ENCODE results near the gene FBRSL1. TPM values are rescaled to one million over a fixed set of nuclear protein-coding genes. Genes with fewer than 3 reads are reported as not detected.

FBRSL1 gene
- total RNA-seq, 1 experiment from 2014 or later = 130 TPM

GRCh38 chr12:132513070-132513398 is 23.1 kb downstream of the FBRSL1 start:
- DNase-seq (ENCODE audit: low spot score) = no peak
- H3K4me1 ChIP-seq (ENCODE audit: insufficient read depth, low read length, poor library complexity, severe bottlenecking) = no peaks in the 10 kb centered on the region
- CTCF ChIA-PET = no interaction called here
- no TSS peak for BruUV-seq (replicated peaks)
- no peak overlapping the region for H3K27ac ChIP-seq (ENCODE audit: low read depth, low read length, poor library complexity, severe bottlenecking)
- no peak for TF ChIP-seq EZH2 (IDR thresholded peaks at IDR 0.05; ENCODE audit: borderline replicate concordance, low read depth, low read length, poor library complexity, severe bottlenecking)
- H3K4me3 ChIP-seq (ENCODE audit: low read depth, low read length, poor library complexity, severe bottlenecking) = no peak overlapping the region
- H3K36me3 ChIP-seq (ENCODE audit: insufficient read depth, low read length, poor library complexity, severe bottlenecking) = peaks cover 5% of the 10 kb centered on the region
- intact Hi-C loops (cut with micrococcal nuclease; ENCODE audit: unreplicated experiment) = no loop called here
- POLR2A ChIA-PET (ENCODE audit: low non-redundant PET) = no interaction called here
- no peaks in the 10 kb centered on the region for H3K27me3 ChIP-seq (replicated peaks; ENCODE audit: insufficient read depth, low read depth, low read length, poor library complexity)
- H3K9me3 ChIP-seq (ENCODE audit: low read depth, low read length, poor library complexity, severe bottlenecking) = no peaks in the 10 kb centered on the region

DNA sequence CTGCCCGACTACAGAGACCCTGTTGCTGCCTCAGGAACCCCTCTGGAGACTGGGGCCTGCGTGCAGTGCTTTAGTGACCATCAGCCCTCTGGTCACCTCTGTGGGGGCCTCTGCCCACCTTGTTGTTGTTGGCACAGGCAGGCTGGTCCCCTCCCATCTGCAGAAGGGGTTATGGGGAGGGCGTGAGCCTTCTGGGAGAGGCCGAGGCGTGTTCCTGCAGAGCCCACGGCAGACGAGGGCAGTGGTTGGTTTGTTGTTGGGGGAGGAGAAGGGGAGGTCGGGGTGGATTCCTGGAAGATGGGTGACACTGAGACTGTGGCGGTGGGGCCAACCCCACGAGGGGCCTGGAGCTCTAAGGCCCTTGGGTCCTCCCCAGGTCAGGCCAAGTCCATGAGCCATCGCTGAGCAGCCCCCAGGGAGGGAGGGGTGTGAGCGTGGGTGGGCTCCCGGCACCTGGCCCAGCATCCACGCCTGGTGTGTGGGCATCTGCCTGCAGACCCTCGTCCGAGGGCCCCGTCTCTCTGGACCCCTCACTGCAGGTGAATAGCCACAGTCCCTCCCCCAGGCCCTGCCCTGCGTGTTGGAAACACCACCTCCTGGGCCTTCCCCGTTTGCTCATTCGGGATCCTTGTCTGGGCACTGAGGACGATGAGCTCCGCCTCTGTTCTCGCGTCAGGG is 23.6 kb downstream of the FBRSL1 start:
- intact Hi-C loops (cut with micrococcal nuclease; ENCODE audit: unreplicated experiment) = no loop called here
- POLR2A ChIA-PET (ENCODE audit: low non-redundant PET) = no interaction called here

GRCh38 chr12:132514216-132514820 is 24.4 kb downstream of the FBRSL1 start:
- no peak for DNase-seq (ENCODE audit: low spot score)
- Histone ChIP-seq H3K27me3 (replicated peaks; ENCODE audit: insufficient read depth, low read depth, low read length, poor library complexity) (no peaks in the 10 kb centered on the region), H3K27ac (ENCODE audit: low read depth, low read length, poor library complexity, severe bottlenecking) (no peak overlapping the region), H3K36me3 (ENCODE audit: insufficient read depth, low read length, poor library complexity, severe bottlenecking) (no peaks in the 10 kb centered on the region), H3K9me3 (ENCODE audit: low read depth, low read length, poor library complexity, severe bottlenecking) (no peaks in the 10 kb centered on the region), H3K4me3 (ENCODE audit: low read depth, low read length, poor library complexity, severe bottlenecking) (no peak overlapping the region), H3K4me1 (ENCODE audit: insufficient read depth, low read length, poor library complexity, severe bottlenecking) (no peaks in the 10 kb centered on the region)
- CTCF ChIA-PET = no interaction called here
- no TSS peak for BruUV-seq (replicated peaks)
- intact Hi-C loops (cut with micrococcal nuclease; ENCODE audit: unreplicated experiment) = no loop called here
- TF ChIP-seq, protein P1, sequence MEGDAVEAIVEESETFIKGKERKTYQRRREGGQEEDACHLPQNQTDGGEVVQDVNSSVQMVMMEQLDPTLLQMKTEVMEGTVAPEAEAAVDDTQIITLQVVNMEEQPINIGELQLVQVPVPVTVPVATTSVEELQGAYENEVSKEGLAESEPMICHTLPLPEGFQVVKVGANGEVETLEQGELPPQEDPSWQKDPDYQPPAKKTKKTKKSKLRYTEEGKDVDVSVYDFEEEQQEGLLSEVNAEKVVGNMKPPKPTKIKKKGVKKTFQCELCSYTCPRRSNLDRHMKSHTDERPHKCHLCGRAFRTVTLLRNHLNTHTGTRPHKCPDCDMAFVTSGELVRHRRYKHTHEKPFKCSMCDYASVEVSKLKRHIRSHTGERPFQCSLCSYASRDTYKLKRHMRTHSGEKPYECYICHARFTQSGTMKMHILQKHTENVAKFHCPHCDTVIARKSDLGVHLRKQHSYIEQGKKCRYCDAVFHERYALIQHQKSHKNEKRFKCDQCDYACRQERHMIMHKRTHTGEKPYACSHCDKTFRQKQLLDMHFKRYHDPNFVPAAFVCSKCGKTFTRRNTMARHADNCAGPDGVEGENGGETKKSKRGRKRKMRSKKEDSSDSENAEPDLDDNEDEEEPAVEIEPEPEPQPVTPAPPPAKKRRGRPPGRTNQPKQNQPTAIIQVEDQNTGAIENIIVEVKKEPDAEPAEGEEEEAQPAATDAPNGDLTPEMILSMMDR (conservative IDR thresholded peaks at IDR 0.05; ENCODE audit: low read depth, low read length) = no peak
- TF ChIP-seq EZH2 (IDR thresholded peaks at IDR 0.05; ENCODE audit: borderline replicate concordance, low read depth, low read length, poor library complexity, severe bottlenecking) = no peak
- POLR2A ChIA-PET (ENCODE audit: low non-redundant PET) = no interaction called here

More for the DNA sequence above, 23.6 kb downstream of the FBRSL1 start:
- CTCF ChIA-PET = no interaction called here
- Histone ChIP-seq H3K27ac (ENCODE audit: low read depth, low read length, poor library complexity, severe bottlenecking) (no peak overlapping the region), H3K4me3 (ENCODE audit: low read depth, low read length, poor library complexity, severe bottlenecking) (no peak overlapping the region), H3K27me3 (replicated peaks; ENCODE audit: insufficient read depth, low read depth, low read length, poor library complexity) (no peaks in the 10 kb centered on the region), H3K36me3 (ENCODE audit: insufficient read depth, low read length, poor library complexity, severe bottlenecking) (peaks cover 5% of the 10 kb centered on the region), H3K4me1 (ENCODE audit: insufficient read depth, low read length, poor library complexity, severe bottlenecking) (no peaks in the 10 kb centered on the region), H3K9me3 (ENCODE audit: low read depth, low read length, poor library complexity, severe bottlenecking) (no peaks in the 10 kb centered on the region)
- TF ChIP-seq EZH2 (IDR thresholded peaks at IDR 0.05; ENCODE audit: borderline replicate concordance, low read depth, low read length, poor library complexity, severe bottlenecking) = no peak
- BruUV-seq (replicated peaks) = no TSS peak
- DNase-seq (ENCODE audit: low spot score) = no peak

GRCh38 chr12:132514838-132515237 is 24.9 kb downstream of the FBRSL1 start:
- TF ChIP-seq, protein P1 (conservative IDR thresholded peaks at IDR 0.05; ENCODE audit: low read depth, low read length) = no peak
- no peak for TF ChIP-seq EZH2 (IDR thresholded peaks at IDR 0.05; ENCODE audit: borderline replicate concordance, low read depth, low read length, poor library complexity, severe bottlenecking)
- no peak for DNase-seq (ENCODE audit: low spot score)
- Histone ChIP-seq H3K27ac (ENCODE audit: low read depth, low read length, poor library complexity, severe bottlenecking) (no peak overlapping the region), H3K9me3 (ENCODE audit: low read depth, low read length, poor library complexity, severe bottlenecking) (no peaks in the 10 kb centered on the region), H3K36me3 (ENCODE audit: insufficient read depth, low read length, poor library complexity, severe bottlenecking) (no peaks in the 10 kb centered on the region), H3K4me3 (ENCODE audit: low read depth, low read length, poor library complexity, severe bottlenecking) (no peak overlapping the region), H3K4me1 (ENCODE audit: insufficient read depth, low read length, poor library complexity, severe bottlenecking) (no peaks in the 10 kb centered on the region), H3K27me3 (replicated peaks; ENCODE audit: insufficient read depth, low read depth, low read length, poor library complexity) (no peaks in the 10 kb centered on the region)
- CTCF ChIA-PET = interaction anchor here (0.6 to 0.7 kb wide), 3 partner anchors 9 to 361 kb away, joined by 3 to 5 read pairs (median 5); no protein-coding TSS in a partner anchor
- intact Hi-C loops (cut with micrococcal nuclease; ENCODE audit: unreplicated experiment) = no loop called here
- no TSS peak for BruUV-seq (replicated peaks)
- POLR2A ChIA-PET (ENCODE audit: low non-redundant PET) = no interaction called here
